ENCODE data around the gene CD9.

CD9 gene

DNA sequence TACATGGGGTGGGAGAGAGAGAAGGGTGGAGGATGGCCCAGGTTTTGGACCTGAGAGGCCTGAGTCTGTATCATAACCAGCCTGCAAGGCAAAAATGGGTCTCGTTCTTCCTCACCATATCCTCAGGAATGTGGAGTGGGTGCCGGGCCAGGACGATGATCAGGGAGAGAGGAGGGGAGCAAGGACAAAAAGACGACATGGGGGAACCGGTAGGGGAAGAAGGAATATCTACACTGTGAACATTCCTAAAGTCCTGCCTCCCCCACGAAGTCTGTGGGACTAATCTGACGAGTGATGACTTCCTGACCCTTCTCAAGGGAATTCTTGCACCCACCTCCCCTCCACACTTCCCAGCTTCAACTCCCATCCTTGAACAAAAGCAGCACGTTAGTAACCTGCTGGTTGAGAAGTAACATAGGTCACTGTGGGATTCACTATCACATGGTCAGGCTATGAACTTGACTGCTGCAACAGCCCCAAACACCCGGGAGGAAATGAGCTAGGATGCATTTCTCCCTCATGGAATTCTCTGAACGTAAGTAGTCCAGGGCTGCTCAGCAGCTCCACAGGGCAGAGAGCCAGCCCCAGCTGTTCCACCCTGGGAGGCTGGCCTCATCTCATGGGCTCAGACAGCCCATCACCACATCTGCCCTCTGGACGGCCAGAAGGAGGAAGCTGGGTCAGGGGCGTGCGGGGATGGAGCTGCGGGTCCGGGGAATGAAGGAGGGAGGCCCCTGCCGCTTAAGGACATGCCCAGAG is 38.9 kb upstream of the CD9 start:
- TF ChIP-seq ZFX (IDR thresholded peaks at IDR 0.05), result no peak
- TF ChIP-seq, protein P1, sequence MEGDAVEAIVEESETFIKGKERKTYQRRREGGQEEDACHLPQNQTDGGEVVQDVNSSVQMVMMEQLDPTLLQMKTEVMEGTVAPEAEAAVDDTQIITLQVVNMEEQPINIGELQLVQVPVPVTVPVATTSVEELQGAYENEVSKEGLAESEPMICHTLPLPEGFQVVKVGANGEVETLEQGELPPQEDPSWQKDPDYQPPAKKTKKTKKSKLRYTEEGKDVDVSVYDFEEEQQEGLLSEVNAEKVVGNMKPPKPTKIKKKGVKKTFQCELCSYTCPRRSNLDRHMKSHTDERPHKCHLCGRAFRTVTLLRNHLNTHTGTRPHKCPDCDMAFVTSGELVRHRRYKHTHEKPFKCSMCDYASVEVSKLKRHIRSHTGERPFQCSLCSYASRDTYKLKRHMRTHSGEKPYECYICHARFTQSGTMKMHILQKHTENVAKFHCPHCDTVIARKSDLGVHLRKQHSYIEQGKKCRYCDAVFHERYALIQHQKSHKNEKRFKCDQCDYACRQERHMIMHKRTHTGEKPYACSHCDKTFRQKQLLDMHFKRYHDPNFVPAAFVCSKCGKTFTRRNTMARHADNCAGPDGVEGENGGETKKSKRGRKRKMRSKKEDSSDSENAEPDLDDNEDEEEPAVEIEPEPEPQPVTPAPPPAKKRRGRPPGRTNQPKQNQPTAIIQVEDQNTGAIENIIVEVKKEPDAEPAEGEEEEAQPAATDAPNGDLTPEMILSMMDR (conservative IDR thresholded peaks at IDR 0.05), result no peak
- no peak overlapping the region for H3K27ac ChIP-seq

GRCh38 chr12:6163416-6164060 is 36.7 kb upstream of the CD9 start:
- TF ChIP-seq, protein P1 (conservative IDR thresholded peaks at IDR 0.05), result no peak
- no peak for TF ChIP-seq ZFX (IDR thresholded peaks at IDR 0.05)
- no peak overlapping the region for H3K27ac ChIP-seq

DNA sequence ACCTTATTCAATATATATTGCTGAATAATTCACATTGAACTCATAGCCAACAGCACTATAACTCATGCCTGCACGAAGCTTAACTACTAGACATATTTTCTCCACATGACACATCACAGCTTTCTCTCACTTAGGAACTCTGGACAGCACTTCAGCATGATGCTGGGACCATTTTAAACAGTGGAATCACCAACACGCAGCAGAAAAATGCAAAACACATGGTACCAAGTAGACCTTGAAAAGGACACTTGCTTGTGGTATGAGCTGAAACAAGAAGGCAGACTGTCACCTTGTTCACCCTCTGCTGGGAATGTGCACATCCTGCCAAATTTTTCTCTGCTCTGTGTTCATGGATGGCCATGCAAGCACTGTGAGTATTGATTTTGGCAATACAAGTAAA is 34.8 kb upstream of the CD9 start:
- TF ChIP-seq, protein P1 (conservative IDR thresholded peaks at IDR 0.05), result no peak
- no peak for TF ChIP-seq ZFX (IDR thresholded peaks at IDR 0.05)
- H3K27ac ChIP-seq, result no peak overlapping the region

GRCh38 chr12:6166808-6167207 is 33.4 kb upstream of the CD9 start:
- no peak overlapping the region for H3K27ac ChIP-seq
- TF ChIP-seq, protein P1 (conservative IDR thresholded peaks at IDR 0.05), result no peak
- TF ChIP-seq ZFX (IDR thresholded peaks at IDR 0.05), result no peak

GRCh38 chr12:6167327-6168280 is 32.6 kb upstream of the CD9 start:
- TF ChIP-seq, protein P1 (conservative IDR thresholded peaks at IDR 0.05), result no peak
- no peak for TF ChIP-seq ZFX (IDR thresholded peaks at IDR 0.05)
- H3K27ac ChIP-seq, result no peak overlapping the region

GRCh38 chr12:6171409-6172015 is 28.7 kb upstream of the CD9 start:
- no peak for TF ChIP-seq ZFX (IDR thresholded peaks at IDR 0.05)
- TF ChIP-seq, protein P1 (conservative IDR thresholded peaks at IDR 0.05), result no peak
- H3K27ac ChIP-seq, result no peak overlapping the region
